CD4-positive, alpha-beta T cell treated with Interferon alpha-2 for 1 hour (primary cell): ENCODE results near the gene FAM174C.
"Not testable (repeated sequence)": the region's sequence is repeated elsewhere in the genome, so short reads cannot be mapped to it uniquely, and the experiment has no call there.

Experiments used
- DNase-seq, 2 donors: peaks; one replicate each; pipeline ENCODE4 v3.0.0-alpha.2; 2020 to 2022

Gene FAM174C

GRCh38 chr19:1307320-1307719 is 32.0 kb downstream of the FAM174C start:
- DNase-seq = no peak

- DNase-seq = no peak
Measured at GRCh38 chr19:1307755-1308303, 32.5 kb downstream of the FAM174C start.

DNA sequence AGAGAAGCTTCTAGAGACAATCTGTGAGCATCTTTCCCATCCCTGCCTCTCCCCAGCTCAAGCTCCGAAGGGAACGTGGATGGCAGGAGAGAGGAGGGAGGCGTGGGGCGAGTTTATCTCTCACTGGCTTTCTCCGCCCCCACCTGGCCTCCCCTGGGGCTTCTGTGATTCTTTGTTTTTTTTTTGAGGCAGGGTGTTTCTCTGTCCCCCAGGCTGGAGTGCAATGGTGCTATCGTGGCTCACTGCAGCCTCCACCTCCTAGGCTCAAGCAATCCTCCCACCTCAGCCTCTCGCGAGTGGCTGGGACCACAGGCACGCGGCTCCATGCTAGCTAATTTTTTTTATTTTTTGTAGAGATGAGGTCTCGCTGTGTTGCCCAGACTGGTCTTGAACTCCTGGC is 33.4 kb downstream of the FAM174C start:
- no peak for DNase-seq

DNA sequence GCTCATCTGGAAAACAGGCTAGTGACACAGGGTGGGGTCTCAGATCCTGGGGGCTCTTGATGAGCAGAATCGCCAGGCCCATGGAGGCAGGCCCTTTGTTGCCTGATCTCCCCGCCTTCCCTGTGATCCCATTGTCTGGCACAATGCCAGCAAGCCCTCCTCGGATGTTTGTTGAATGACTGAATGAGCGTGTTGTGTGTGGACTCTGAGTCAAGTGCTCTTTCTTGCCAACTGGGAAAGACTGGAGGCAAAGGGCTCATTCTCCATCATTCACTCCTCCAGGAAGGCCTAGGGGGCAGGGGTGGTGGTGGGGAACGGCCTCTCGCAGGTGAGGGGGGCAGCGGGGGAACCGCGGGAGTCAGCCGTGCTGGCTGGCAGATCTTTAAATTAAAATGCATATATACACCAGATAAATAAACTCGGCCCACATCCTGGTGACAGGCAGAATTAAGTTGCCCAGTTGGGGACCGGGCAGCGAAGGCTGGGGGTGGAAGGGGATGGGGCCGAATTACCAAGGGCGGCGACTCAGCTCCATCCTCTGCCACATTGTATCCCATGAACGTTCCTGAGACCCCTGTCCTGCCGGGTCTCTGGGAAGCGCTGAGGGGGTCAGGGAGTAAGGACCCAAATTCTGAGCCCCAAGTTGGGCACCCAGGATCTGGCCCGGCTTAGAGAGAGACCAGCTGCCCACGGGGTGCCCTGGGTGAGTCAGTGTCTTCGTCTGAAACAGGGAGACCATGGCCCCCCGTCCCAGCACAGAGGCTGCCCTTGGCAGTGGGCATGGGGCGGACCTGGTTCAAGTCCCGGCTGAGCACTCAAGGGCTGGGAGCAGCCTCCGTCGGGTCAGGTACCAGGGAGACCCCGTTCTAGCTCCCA is 34.9 kb downstream of the FAM174C start:
- DNase-seq = no peak

DNA sequence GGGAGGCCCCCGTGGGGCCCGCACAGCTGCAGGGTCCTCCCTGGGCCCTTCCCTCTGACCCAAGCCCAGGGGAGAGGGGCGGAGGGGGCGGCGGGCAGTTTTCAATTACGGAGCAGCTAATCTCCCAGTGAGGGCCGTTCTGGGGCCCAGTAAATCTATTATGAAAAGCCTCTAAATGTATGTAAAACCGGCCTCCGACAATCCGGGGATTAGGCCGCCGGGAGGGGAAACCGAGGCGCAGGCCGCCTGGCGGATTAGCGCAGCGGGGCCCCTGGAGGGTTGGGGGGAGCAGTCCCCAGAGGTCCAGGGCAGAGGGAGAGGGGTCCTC is 35.5 kb downstream of the FAM174C start:
- no peak for DNase-seq

DNA sequence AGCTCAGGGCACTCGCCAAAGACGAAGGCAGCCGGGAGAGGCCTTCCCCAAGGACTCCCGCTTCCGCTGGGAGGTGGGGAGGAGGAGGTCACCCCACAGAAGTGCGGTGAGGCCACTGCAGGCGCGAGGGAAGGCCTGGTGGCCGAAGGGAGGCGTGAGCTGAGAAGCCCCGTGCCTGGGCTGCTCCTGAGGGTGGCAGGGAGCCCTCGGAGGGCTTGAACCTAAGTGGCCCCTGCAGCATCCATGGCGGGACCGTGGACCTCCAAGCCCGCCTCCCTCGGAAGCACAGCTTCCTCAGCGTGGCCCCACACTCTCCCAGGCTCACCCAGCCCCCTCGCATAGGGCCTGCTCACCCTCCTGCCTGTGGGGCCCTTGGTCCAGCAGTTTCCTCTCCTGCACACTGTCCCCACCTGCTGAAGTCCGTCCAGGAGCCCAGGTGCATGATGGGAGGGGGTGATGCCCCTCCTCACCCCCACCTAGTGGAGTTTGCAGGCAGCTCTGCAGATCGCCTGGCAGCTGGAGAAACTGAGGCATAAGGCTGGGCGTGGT is 36.3 kb downstream of the FAM174C start:
- no peak for DNase-seq

DNA sequence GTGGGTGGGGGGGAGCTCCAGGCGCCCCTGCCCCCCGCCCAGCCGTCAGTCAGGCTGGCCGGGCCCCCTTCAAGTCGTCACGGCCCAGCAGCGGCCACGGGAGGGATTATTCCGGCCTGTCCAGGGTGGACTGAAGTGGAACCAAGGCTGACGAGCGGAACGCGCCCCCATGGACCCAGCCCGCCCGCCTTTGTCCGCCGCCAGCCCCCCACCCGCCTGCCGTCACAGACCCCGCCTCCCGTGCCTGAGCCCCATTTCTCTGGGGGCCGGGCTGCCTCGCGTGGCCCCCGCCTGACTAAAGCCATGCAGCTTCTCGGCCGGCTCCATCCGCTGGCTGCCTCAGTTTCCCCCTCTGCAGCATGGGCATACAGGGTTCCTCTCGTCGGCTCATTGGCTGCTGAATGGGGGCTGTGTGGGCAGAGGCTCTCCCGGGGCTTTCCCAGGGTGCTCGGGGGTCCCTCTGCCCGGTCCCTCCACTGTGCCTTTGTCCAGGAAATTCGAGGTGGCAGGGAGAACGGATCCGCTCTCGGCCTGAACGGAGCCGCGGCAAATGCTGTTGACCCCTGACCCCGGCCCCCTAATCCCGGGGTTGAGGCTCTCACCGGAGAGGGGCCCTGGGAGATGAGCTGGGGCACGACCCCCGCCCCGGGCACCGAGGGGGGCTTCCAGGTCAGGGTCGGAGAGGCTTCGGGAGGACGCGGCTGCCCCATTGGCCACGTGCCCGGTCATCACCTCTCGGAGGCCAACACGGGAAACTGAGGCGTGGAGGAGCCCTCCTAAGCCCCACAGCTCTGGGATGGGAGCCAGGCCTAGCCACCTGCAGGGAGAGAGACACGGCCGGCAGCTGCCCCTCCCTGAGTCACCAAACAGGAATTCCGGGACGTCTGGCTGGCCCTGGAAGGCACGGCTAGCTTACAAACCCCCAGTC is 37.7 kb downstream of the FAM174C start:
- no peak for DNase-seq

GRCh38 chr19:1313695-1314613 is 38.6 kb downstream of the FAM174C start:
- DNase-seq = no peak

DNA sequence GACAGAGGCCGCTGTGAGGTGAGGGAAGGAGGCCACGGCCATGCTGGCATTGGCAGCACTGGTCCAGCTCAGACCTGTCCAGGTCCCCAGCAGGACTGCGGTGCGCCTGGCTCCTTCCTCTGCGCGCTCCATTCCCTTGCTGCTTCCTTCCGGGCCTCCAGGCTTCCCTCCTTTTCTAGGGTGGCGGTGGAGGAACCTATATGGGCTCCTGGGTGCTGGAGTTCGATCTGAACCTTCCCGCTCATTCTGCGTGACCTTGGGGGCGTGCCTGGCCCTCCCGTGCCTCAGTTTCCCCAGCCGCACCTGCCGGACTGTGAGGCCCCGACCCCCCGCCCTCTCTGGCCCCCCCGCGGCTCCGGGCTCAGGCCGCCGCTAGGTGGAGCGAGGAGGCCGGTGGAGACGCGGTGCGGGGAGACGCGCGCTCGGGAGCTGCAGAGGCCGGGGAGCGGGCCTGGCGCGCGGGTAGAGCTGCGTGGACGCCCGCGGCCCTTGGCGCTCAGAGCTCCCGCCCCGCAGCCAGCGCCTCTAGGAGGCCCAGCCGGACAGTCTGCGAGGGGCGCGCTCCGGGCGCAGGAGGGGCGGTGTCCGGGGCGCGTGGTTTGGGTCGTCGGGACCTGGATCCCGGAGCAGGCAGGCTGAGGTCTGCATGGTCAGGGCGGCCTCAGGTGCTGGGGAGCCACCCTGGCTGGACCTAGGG is 40.3 kb downstream of the FAM174C start:
- peak in 1 of 2 donors; percentile 29 for DNase-seq

GRCh38 chr19:1316466-1316865 is 41.1 kb downstream of the FAM174C start:
- no peak for DNase-seq

- DNase-seq = no peak
Measured at GRCh38 chr19:1317274-1318003, 42.1 kb downstream of the FAM174C start.

GRCh38 chr19:1318678-1319471 is 43.5 kb downstream of the FAM174C start:
- no peak for DNase-seq

GRCh38 chr19:1320282-1320650 is 44.9 kb downstream of the FAM174C start:
- DNase-seq = not testable (repeated sequence)

DNA sequence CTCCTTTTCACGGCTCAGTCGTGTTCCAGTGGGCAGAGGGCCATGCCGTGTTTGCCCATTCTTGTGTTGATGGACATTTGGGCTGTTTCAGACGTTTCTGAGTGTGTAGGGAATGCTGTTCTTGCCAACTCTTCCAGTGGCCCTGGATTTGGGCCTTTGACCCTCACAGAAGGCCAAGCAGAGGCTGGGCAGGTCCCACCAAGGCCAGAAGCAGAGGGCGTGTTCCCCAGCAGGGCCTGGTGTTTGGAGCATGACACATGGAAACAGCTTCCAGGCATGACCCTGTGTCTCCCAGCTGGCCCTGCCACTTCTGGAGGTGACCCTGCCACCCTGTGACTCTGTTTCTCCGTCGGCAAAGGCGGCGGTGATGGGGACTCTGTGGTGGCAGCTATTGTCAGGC is 46.2 kb downstream of the FAM174C start:
- DNase-seq = no peak

DNA sequence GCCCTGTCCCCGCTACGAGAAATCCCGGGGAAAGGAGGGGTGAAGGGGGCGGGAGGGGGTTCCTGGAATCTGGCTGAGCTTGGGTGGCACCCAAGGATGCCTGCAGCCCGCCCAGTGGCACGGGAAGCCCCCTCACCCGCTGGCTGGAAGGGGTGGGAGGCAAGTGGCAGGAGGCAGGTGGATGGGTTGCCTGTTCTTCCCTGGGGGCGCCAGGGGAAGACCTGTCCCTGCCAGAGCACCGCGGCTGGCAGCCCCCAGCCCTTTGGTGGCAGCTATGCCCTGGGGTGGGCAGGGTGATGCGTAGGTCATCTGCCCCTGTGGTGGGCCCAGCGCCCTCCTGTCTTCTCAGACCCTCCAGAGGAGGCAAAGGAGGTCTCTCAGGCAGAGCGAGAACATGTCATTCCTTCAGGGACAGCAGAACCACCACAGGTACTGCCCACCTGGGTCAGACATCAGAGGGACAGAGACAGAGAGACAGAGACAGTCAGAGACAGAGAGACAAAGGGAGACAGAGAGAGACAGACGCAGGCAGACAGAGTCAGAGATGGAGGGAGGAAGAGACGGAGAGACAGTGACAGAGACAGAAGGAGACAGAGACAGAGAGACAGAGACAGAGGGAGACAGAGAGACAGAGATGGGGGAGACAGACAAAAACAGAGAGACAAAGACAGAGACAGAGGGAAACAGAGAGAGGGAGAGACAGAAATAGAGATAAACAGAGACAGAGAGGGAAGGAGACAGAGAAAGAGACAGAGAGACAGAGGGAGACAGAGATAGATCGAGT is 47.1 kb downstream of the FAM174C start:
- DNase-seq = no peak

DNA sequence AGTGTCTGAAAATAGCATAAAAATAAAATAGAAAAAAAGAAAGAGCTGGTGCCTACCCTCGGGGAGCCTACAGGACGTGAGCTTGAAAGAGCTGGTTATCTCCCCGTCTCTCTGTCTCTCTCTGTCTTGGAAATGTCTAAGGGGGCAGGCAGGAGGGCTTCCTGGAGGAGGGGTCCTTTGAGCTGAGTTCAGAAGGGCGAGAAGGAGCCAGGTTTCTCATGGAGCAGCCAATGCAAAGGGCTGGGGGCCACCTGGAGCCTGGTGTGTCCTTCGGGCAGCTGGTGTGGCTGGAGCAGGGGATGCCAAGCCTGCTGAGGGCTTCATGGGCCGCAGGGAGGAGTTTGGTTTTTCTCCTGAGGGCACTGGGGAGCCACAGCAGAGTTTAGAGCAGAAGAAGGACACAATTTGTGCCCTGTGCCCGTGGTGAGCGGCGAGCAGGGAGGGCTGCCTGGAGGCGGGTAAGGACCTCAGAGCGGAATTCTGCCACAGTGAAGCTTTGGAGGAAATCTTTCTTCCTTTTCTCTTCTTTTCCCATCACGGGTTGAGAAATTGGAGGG is 49.0 kb downstream of the FAM174C start:
- no peak for DNase-seq

GRCh38 chr19:1324806-1325567 is 49.7 kb downstream of the FAM174C start:
- DNase-seq = peak; percentile 7 to 9
